GM12892 (cell line): ENCODE measurements around the gene MRPS11.

Experiments
- DNase-seq: peaks from one replicate; pipeline ENCODE4 v3.0.0; 2011; ENCODE audit not compliant: insufficient read length
- FAIRE-seq: peaks from 2 replicates; lab custom pipeline; 2011; peaks lifted over from hg19 to GRCh38; lab: Jason Lieb, UNC
- POLR2A ChIP-seq: IDR thresholded peaks from 2 replicates; pipeline ENCODE4 v1.6.1; 2011; ENCODE audit warnings: low read depth, low read length, control low read depth
- POLR2AphosphoS5 ChIP-seq: IDR thresholded peaks from 2 replicates; pipeline ENCODE4 v1.6.1; 2011; ENCODE audit warnings: low read depth, low read length, control low read depth
- TAF1 ChIP-seq: IDR thresholded peaks from 2 replicates; pipeline ENCODE4 v1.6.1; 2011; ENCODE audit warnings: low read depth, mild to moderate bottlenecking, control low read depth, low read length, borderline replicate concordance

The MRPS11 gene

DNA sequence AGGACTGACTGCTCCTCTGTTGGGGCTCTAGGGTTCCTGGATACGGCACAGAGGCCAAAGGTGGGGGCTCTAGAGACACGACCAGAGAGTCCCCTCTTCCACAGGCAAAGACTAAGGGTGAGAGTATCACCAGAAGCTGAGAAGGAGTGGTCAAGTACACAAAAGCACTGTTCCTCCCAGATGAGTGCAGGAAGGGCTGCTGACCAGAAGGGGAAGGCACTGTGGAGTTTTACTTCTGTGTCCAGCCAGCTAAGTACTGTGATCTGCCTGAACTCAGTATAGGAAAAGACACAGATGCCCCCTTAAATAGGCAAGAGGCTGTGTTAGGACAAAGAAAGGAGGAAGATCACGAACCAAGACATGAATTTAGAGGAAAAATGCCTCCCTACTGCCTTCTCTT is 11.7 kb downstream of the MRPS11 start:
- TF ChIP-seq TAF1 (no peak), POLR2A (no peak), POLR2AphosphoS5 (no peak)
- no peak for DNase-seq
- FAIRE-seq, result no peak

DNA sequence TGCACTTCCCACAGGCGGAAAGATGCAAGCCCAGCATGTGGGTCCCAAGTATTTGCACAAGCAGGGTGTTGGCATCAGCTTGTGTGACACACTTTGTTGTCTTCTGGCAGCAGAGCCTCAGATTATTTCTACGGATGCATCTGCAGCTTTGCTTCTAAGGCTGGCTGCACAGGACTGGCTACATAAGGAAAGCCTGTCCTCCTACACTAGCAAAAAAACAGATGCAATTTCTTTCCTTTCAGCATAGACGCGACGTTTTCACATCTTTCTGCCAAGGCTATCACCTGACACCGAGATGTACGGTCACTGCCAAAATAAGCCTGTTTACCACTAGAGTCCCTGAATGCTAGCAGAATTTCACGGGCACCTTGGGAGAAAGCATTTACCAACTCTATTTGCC is 13.5 kb downstream of the MRPS11 start:
- DNase-seq (no peak), FAIRE-seq (no peak)
- TF ChIP-seq POLR2AphosphoS5, result no peak
- TF ChIP-seq TAF1, result no peak

DNA sequence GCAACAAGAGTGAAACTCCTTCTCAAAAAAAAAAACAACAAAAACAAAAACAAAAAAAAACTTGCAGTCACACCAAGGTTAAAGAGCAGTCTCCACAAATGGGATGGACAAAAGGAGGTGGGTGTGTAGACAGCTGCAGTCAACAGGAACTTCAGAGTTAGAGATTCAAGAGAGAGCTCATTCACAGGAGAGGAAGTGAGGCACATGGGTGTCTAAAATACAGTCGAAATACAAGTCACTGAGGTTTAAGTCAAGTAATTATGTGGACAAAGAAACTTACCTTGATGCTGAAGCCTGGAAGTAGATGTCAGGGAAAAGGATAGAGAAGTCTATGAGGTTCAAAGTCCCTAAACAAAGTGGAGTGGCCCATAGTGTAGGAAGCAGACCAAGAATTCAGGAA is 14.8 kb downstream of the MRPS11 start:
- TF ChIP-seq TAF1 (no peak), POLR2A (no peak), POLR2AphosphoS5 (no peak)
- no peak for FAIRE-seq
- no peak for DNase-seq

DNA sequence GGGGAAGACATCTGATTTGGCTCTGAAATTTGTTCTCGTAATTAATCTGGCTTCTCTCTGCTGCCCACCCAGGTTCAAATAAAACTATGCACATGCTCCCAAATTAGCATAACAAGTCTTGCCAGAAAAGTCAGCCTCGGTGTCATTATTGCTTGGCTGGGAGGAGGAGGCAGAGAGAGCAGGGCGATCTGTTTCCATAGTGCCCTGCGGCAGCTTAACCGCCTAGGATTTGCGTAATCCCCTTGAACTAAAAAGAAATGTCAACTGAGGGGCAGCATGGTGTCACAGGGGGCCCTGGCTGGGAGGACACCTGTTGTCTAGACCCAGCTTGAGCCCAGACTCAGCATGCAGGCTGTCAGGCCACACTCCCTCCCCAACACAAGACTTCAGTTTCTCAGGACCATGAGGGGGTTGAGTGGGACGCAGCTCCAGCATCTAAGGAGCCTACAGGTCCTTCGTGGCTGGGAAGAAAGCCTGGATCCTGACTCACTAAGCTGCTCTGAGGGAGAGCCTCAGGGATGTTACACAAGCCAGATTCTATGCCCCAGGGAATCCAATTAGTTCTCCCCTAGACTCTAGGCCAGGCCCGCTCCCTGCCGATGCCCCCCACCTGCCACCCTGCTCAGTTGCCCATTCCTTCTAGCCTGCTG is 17.3 kb downstream of the MRPS11 start:
- DNase-seq (no peak), FAIRE-seq (no peak)
- TF ChIP-seq POLR2A (no peak), POLR2AphosphoS5 (no peak)

DNA sequence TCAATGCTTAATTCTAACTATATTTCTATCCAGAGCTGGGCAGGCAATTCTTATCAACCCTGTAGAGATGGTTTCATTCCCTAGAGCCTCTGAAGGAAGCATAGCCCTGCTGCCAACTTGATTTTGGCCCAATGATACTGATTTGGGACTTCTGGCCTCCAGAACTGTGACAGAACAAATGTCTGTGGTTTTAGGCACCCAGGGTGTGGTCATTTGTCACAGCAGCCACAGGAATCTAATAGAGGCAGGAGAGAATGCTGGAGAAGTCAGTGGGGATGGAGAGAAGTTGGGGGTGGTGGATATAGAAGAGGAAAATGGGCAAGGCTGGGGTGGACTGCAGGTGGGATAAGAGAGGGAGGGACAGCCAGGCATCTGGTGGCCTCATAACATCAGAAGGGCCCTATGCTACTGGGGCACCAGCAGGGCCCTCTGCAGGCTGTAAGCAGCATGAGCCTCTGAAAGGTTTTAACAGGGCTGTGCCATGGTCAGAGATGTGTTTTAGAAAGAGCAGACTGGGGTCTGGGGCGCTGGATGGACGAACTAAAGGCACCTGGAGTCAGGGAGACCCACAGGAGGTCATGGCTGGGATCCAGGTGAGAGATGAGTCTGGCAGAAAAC is 19.8 kb downstream of the MRPS11 start:
- DNase-seq, result no peak
- TF ChIP-seq TAF1, result no peak
- TF ChIP-seq POLR2A, result no peak
- no peak for TF ChIP-seq POLR2AphosphoS5
- no peak for FAIRE-seq

DNA sequence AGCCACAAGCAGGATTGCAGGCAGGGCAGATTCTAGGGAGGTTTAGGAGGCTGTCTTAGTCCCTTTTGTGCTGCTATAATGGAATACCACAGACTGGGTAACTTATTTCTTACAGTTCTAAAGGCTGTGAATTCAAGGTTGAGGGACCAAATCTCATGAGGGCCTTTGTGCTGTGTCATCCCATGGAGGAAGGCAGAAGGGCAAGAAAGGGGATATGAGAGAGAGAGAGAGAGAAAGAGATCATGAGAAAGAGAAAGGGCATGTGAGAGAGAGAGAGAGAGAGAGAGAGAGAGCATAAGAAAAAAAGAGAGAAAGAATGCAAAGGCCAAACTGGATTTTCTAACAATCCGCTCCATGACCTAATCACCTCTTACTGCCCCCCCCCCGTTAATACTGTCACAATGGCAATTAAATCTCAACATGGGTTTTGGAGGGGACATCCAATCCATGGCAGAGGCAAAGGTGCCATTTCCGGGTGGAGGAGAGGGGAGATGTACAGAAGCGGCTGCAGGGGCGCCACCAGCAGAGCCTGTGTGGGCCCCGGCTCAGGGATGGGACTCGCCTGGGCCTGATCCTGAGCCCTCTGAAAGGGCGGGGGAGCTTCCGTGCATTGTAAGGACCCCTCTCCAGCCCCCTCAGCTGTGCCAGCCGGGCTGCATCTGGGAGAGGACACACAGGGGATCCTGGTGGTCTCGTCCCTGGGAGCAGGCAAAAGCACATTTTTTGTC is 20.5 kb downstream of the MRPS11 start:
- no peak for TF ChIP-seq POLR2AphosphoS5
- TF ChIP-seq POLR2A, result no peak
- no peak for TF ChIP-seq TAF1
- DNase-seq (no peak), FAIRE-seq (no peak)

DNA sequence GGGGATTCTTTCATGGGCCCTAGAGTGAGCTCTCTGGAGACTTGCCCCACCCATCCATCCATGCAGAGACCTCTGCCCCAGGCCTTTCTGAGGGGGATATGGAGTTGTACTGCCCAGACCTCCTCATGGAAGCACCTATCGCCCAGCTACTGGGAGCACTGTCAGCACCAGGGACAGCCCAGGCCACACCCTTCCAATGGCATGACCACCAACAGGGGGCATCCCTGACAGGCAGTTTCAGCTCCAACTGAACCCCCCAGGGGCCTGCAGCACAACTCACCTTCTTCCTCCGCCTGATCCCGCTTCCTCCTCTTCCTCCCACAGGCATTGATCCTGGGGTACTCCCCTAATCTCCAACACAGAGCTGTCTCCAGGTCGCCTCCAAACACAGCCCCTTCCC is 21.8 kb downstream of the MRPS11 start:
- no peak for FAIRE-seq
- no peak for DNase-seq
- TF ChIP-seq TAF1 (no peak), POLR2AphosphoS5 (no peak), POLR2A (no peak)

DNA sequence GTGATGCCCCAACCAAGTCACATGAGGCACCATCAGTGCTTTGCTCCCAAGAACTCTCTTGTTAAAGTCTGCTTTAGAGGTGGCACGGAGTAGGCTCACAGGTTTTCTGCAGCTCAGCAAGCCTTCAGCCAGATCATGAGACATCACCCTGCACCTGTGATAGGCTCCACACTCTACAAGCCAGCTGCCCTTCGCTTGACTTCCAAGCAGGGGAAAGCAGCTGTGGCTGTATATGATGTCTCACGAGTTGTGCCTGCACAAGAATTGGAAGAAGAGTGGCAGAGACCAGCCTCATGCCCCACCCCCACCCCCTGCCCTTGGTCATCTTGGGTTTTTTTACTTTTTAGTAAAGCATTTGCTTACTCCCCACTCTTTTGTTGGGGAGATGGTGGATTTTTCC is 22.5 kb downstream of the MRPS11 start:
- TF ChIP-seq POLR2AphosphoS5, result no peak
- no peak for TF ChIP-seq POLR2A
- no peak for TF ChIP-seq TAF1
- no peak for DNase-seq
- FAIRE-seq, result no peak

DNA sequence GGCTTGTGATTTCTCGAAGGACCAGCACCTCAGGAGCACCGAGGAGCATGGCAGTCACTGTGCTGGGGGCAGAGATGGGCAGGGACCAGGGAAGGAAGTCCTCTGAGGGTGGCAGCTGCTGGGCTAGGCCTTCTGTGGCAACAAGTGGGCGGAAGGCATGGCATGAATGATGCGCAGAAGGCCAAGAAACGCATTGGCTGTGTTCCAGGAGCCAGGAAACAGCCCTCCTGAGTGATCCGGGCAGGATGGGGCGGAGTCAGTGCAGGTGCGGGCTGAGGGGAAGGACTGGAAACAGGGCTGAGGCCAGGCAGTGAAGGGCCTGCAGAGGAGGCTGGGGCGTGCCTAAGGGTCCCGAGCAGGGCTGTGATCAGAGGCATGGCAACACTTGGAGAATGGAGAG is 23.6 kb downstream of the MRPS11 start:
- no peak for TF ChIP-seq POLR2AphosphoS5
- no peak for TF ChIP-seq POLR2A
- no peak for TF ChIP-seq TAF1
- FAIRE-seq, result no peak
- no peak for DNase-seq

DNA sequence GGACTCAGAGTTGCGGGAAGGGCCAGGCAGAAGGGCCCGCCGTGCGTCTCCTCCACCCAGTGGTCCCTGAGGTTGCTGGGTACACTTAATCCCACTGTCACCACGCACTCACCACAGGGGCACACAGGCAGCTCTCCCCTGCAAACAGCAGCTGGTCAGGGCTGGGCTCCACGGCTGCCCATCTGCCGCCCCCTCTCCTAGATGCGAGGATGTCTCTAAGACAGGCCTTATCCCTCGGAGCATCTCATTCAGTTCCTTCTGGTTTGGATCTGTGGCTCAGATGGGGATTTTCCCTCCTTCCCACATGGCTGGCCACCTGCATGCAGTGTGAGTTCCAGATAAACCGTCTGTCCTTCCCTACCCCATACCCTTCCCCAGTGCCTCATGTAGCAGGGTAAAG is 26.3 kb downstream of the MRPS11 start:
- TF ChIP-seq POLR2AphosphoS5, result no peak
- TF ChIP-seq POLR2A, result no peak
- TF ChIP-seq TAF1, result no peak

DNA sequence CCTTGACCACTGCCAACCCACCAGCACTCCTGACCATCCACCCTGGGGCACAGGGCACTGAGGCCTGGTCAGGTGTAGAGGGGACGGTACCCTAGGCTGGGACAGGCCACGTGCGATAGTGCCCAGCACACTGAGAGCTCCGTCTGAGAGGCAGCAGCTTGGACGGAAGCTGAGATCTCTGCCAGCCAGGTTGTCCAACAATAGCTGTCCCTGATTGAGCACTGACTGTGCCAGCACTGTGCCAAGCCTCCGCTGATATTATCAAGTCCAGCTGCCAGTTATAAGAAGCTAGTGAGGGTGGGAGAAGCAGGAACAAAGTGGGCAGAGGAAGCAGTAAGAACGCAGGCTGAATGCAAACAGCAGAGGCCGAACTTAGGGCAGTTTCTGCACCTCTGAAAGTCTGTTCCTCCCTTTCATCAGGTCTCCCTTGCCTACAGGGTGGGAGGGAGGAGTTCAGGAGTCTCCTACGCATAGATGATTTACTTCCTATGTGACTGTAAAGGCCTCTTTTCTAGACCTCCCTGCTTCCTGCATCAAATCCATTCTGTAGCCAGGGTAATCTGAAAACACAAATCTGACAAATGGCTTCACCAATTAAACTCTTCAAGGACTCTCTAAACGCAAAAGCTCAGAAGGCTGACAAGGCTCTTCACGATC is 29.7 kb downstream of the MRPS11 start:
- FAIRE-seq (no peak), DNase-seq (no peak)
- TF ChIP-seq POLR2A (no peak), POLR2AphosphoS5 (no peak), TAF1 (no peak)

More for the DNA sequence above, 26.3 kb downstream of the MRPS11 start:
- DNase-seq (no peak), FAIRE-seq (no peak)

DNA sequence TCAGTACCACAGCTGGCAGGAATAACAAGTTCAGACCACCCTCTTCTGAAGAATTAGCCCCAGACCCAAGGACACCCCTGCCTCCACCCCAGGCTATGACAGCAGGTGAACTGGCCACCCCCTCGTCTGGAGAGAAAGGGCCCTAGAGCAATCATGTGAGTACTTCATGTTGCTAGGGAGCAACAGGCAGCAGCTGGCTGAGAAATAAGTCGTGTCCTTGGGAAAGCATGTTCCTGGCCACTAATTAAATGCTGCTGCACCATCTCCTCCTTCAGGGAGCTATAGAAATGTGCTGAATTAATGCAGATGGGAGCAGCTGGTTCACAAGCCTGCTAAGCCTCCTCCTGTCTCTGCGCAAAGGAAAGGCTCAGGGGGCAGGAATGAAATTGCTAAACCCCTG is 31.5 kb downstream of the MRPS11 start:
- FAIRE-seq, result no peak
- no peak for DNase-seq
- no peak for TF ChIP-seq TAF1
- TF ChIP-seq POLR2A, result no peak
- TF ChIP-seq POLR2AphosphoS5, result no peak
